Tibial artery (tissue), 4 donors: ENCODE results near the gene SPAG5.

Experiments
- DNase-seq, 2 donors: peaks; one replicate each; pipeline ENCODE4 v3.0.0-alpha.2; 2019
- H3K27ac ChIP-seq, 2 donors: fragments of 200-600 bp; sonication (generic) in 1 of 2; 1 replicate in 1 of 2; 2 replicates in 1 of 2; pipeline ENCODE4 v1.5.1; 2018 to 2019; ENCODE audit warnings: mild to moderate bottlenecking in 1 of 2
- H3K27me3 ChIP-seq, 2 donors: fragments of 200-600 bp; sonication (generic) in 1 of 2; one replicate each; pipeline versions ENCODE4 v1.5.1 to v1.6.0; 2016 to 2019
- H3K36me3 ChIP-seq, 3 donors: fragments of 200-600 bp; sonication (generic) in 2 of 3; one replicate each; pipeline ENCODE4 v1.5.1; 2016 to 2019; ENCODE audit warnings: mild to moderate bottlenecking in 2 of 3
- H3K4me1 ChIP-seq, 4 donors: fragments of 200-600 bp; sonication (generic) in 2 of 4; 1 replicate in 3 of 4; 2 replicates in 1 of 4; pipeline ENCODE4 v1.5.1; 2016 to 2019
- H3K4me3 ChIP-seq, 2 donors: fragments of 200-600 bp; sonication (generic) in 1 of 2; 1 replicate in 1 of 2; 2 replicates in 1 of 2; pipeline ENCODE4 v1.5.1; 2018 to 2019; ENCODE audit warnings: mild to moderate bottlenecking in 2 of 2
- H3K9me3 ChIP-seq, 3 donors: fragments of 200-600 bp; sonication (generic) in 1 of 3; one replicate each; pipeline ENCODE4 v1.5.1; 2016 to 2019
- intact Hi-C: fragments of 100-400 bp; cut with DNase I; formaldehyde crosslinking; loops from one replicate; pipeline ENCODE4 v1.15.0; 2023; ENCODE audit warnings: low total_unique reads
- TF ChIP-seq, protein P1 (sequence below), 2 experiments: fragments of 200-600 bp in 1 of 2; fragments of 450-650 bp in 1 of 2; IDR thresholded peaks; one replicate each; pipeline ENCODE4 v1.5.1; 2017 to 2019; ENCODE audit warnings: antibody characterized with exemption in 2 of 2, mild to moderate bottlenecking in 1 of 2, moderate library complexity in 1 of 2

The SPAG5 gene

DNA sequence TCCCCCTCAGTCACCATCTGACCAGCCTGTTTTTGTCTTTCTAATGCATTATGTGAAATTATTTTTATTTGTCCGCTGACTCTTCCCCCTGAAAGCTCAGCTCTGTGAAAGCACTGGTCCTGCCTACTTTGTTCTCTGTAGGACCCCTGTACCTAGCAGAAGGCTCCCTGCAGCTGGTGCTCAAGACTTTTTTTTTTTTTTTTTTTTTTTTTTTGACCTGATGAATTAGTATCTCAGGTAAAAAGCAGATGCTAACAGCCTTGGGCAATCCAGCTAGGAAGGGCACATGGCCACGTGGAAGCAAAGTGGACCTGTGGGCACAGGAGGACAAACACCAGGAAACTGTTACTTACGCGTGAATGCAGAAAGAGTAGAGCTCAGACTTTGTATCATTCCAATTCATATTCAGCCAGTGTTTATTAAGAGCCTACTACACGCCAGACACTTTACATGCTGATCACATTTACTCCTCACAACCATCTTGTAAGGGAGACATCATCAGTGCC is 45.8 kb downstream of the SPAG5 start:
- H3K4me3 ChIP-seq: peak overlapping the region; percentile 79 to 87

DNA sequence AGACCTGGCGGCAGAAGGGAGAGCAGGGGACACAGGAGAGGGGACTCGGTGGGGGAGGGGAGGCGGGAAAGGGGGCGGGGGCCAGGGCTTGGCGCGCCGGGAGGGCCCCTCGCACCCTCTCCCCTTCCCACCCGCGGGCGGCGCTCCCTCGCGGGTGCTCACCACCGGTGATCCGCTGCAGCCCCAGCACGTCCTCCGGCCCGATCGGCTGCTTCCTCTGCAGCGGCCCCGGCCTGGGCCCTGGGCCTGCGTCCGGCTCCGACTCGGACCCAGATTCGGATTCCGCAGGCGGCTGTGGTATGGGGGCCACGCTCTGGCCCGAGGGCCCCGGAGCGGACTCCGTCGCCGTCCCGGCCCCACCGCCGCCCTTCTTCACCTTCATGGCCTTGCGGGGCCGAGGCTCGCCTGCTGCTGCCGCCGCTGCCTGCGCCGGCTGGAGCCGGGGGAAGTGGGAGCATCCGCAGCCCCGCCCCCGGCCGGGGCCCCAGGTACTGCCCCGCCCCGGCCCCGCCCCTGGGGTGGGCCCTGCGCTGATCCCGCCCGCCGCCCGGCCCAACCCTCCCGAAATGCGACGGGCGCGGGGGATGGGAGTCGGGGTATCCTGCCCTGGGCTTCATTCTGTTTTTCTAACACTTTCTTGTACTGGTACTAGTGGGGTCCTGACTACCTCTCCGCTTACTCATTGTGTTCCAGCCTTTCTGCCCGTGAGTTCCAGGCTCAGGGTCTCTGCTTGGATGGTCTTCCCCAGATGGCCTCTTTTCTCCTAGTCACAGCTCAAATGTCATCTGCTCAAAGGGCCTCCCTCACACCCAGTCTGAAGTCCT is 46.4 kb downstream of the SPAG5 start, which contains the start of gene UNC119:
Gene UNC119 (minus strand): TSS at position 449 of the 824 bp plus-strand sequence. CDS start 67 bp downstream, at position 382.
- TF ChIP-seq, protein P1, sequence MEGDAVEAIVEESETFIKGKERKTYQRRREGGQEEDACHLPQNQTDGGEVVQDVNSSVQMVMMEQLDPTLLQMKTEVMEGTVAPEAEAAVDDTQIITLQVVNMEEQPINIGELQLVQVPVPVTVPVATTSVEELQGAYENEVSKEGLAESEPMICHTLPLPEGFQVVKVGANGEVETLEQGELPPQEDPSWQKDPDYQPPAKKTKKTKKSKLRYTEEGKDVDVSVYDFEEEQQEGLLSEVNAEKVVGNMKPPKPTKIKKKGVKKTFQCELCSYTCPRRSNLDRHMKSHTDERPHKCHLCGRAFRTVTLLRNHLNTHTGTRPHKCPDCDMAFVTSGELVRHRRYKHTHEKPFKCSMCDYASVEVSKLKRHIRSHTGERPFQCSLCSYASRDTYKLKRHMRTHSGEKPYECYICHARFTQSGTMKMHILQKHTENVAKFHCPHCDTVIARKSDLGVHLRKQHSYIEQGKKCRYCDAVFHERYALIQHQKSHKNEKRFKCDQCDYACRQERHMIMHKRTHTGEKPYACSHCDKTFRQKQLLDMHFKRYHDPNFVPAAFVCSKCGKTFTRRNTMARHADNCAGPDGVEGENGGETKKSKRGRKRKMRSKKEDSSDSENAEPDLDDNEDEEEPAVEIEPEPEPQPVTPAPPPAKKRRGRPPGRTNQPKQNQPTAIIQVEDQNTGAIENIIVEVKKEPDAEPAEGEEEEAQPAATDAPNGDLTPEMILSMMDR (IDR thresholded peaks at IDR 0.05): no peak
- peaks cover 0 to 21% (median 12%) of the 10 kb centered on the region in 4 donors for H3K4me1 ChIP-seq
- intact Hi-C loops: loop anchor here (5.0 to 10.0 kb wide), 2 partner anchors 60 to 508 kb away; partner anchors contain the start of genes NLK and RSKR
- DNase-seq: peak; percentile 59 to 84
- no peaks in the 10 kb centered on the region for H3K9me3 ChIP-seq
- peaks cover 35 to 46% (median 42%) of the 10 kb centered on the region in 3 donors for H3K36me3 ChIP-seq
- H3K4me3 ChIP-seq: peak within 1 kb of the TSS; percentile 79 to 87
- peak within 1 kb of the TSS; percentile 74 to 75 for H3K27ac ChIP-seq
- no peaks in the 10 kb centered on the region for H3K27me3 ChIP-seq

More for the DNA sequence above, 45.8 kb downstream of the SPAG5 start:
- peak overlapping the region; percentile 74 to 75 for H3K27ac ChIP-seq
- DNase-seq: no peak
- H3K4me1 ChIP-seq: peaks cover 0 to 21% (median 12%) of the 10 kb centered on the region in 4 donors
- peaks cover 42 to 49% (median 47%) of the 10 kb centered on the region in 3 donors for H3K36me3 ChIP-seq
- no peaks in the 10 kb centered on the region for H3K9me3 ChIP-seq
- TF ChIP-seq, protein P1 (IDR thresholded peaks at IDR 0.05): no peak
- intact Hi-C loops: loop anchor here (5.0 to 10.0 kb wide), 2 partner anchors 59 to 508 kb away; partner anchors contain the start of genes NLK and RSKR
- H3K27me3 ChIP-seq: no peaks in the 10 kb centered on the region

DNA sequence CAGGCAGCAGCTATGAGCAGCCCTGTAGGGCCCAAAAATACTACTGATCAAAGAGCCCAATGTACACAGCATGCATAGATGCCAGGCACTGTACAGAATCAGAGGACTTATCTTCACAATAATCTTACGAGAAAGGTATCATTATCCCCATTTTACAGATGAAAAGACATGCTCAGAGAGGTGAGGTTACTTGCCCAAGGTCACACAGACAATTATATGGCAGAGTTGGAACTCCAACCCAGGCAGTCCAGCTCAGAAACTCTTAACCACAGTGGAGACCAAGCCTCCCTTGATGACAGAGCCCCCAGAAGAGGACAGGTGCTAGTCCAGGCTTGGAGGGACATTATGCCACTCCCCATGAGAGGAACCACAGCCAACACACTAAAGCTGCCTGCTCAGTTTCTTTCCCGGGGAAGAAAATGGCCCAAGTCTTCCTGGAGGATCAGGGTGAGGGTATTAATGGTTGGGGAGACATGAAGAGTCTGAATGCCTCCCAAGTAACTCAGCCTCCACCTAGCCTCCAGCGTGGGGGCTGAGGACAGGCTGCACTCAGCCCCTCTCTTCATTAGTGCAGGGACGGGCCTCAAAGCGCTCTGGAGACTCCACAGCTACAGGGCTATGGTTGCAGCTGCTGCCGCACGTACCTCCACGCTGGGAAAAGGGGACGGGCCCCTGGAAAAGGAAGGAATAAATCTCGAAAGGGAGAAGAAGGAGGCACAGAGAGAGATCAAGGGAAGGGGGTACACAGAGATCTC is 47.2 kb downstream of the SPAG5 start:
- Histone ChIP-seq H3K36me3 (peaks cover 27 to 46% (median 37%) of the 10 kb centered on the region in 3 donors), H3K4me1 (peaks cover 0 to 21% (median 12%) of the 10 kb centered on the region in 4 donors), H3K27me3 (no peaks in the 10 kb centered on the region), H3K9me3 (no peaks in the 10 kb centered on the region), H3K4me3 (peak overlapping the region; percentile 79 to 87), H3K27ac (peak overlapping the region; percentile 74 to 75)
- TF ChIP-seq, protein P1 (IDR thresholded peaks at IDR 0.05): no peak
- DNase-seq: no peak
- intact Hi-C loops: loop anchor here (5.0 to 10.0 kb wide), 2 partner anchors 61 to 507 kb away; partner anchors contain the start of genes NLK and RSKR

DNA sequence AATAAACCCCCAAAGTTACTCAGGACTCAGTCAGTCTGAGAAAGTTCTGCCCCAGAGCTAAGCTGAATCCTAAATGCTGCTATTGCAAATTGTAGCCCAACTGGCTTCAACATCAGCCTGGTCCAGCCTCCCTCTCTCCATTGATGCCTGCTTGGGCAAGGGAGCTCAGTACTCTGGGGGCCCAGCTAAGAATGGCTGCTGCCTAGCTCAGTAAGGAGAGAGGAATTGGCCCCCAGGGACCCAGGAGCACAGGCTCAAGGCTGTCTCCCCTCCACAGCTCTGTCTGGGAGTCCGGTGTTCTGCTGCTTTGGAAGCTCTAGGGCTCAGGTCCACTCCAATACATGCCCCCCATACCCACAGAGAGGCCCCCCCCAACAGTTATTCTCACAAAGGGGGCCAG is 48.0 kb downstream of the SPAG5 start:
- no peaks in the 10 kb centered on the region for H3K9me3 ChIP-seq
- TF ChIP-seq, protein P1 (IDR thresholded peaks at IDR 0.05): no peak
- no peak overlapping the region for H3K4me3 ChIP-seq
- no peak overlapping the region for H3K27ac ChIP-seq
- peaks cover 20 to 39% (median 30%) of the 10 kb centered on the region in 3 donors for H3K36me3 ChIP-seq
- peaks cover 0 to 21% (median 12%) of the 10 kb centered on the region in 4 donors for H3K4me1 ChIP-seq
- intact Hi-C loops: loop anchor here (5.0 to 10.0 kb wide), 2 partner anchors 61 to 506 kb away; partner anchors contain the start of genes NLK and RSKR
- no peaks in the 10 kb centered on the region for H3K27me3 ChIP-seq
- DNase-seq: no peak
